ENCODE data around the gene SYNGR3. TPM values are rescaled to one million over a fixed set of nuclear protein-coding genes. Genes with fewer than 3 reads are reported as not detected.
A peak's percentile ranks its signal among the peaks of the same experiment; 100 is the strongest.

SYNGR3 gene
- total RNA-seq, 1 experiment from 2014 or later: 6.6 TPM

DNA sequence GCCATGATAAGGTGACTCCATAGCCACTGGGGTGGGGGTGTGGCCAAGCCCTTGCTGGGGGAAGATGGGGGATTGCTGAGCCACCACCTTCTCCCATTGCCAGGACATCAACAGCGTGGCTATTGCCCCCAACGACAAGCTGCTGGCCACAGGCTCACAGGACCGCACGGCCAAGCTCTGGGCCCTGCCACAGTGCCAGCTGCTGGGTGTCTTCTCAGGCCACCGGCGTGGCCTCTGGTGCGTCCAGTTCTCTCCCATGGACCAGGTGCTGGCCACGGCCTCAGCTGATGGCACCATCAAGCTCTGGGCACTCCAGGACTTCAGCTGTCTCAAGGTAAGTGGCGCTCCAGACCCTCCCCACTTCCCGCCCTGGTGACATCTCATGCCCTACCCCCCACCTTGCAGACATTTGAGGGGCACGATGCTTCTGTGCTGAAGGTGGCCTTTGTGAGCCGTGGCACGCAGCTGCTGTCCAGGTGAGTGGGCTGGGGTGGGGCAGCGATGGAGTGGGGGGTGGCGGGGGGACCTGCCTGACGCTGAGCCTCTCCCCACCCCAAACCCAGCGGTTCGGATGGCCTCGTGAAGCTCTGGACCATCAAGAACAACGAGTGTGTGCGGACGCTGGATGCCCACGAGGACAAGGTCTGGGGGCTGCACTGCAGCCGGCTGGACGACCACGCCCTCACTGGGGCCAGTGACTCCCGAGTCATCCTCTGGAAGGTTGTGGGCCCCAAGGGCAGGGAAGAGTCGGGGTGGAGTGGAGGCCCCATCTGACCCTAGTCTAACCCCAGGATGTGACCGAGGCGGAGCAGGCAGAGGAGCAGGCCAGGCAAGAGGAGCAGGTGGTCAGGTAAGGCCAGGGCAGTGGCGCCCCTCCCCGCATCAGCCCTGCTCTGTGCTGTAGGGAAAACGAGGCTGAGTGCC, 12.6 kb upstream of the SYNGR3 start:
- no peak for DNase-seq (ENCODE audit: low read depth)

DNA sequence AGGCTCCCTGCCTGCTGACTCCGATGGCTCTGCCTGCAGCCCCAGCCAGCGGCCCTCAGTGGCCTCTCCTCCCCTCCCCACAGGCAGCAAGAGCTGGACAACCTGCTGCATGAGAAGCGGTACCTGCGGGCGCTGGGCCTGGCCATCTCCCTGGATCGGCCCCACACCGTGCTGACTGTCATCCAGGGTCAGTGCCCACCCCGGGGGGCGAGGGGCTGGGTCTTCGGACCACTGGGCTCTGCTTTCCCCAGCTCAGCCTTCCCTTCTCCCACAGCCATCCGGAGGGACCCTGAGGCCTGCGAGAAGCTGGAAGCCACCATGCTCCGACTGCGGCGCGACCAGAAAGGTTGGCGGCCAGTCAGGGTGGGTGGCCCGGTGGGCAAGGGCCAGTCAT, 11.9 kb upstream of the SYNGR3 start:
- no peak for DNase-seq (ENCODE audit: low read depth)

- no peak for DNase-seq (ENCODE audit: low read depth)
Measured at GRCh38 chr16:1978476-1979120, 11.2 kb upstream of the SYNGR3 start.

GRCh38 chr16:1979271-1980029, 10.3 kb upstream of the SYNGR3 start:
- no peak for DNase-seq (ENCODE audit: low read depth)

- DNase-seq (ENCODE audit: low read depth): no peak
Measured at GRCh38 chr16:1980030-1980769, 9.6 kb upstream of the SYNGR3 start.

DNA sequence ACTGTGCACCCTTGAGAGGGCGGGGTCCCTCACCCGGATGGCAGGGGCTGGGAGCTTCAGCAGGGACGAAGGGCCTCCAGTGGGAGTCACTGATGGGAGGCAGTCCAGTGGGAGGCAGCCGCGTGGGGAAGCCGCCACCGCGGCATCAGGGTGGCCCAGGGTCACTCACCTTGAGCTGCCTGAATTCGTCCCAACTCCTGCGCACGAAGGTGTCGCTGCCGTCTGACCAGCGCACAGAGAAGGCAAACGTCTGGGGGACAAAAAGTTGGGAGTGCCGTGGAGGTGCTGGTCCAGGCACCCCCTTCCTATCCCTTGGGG, 9.0 kb upstream of the SYNGR3 start:
- no peak for DNase-seq (ENCODE audit: low read depth)

DNA sequence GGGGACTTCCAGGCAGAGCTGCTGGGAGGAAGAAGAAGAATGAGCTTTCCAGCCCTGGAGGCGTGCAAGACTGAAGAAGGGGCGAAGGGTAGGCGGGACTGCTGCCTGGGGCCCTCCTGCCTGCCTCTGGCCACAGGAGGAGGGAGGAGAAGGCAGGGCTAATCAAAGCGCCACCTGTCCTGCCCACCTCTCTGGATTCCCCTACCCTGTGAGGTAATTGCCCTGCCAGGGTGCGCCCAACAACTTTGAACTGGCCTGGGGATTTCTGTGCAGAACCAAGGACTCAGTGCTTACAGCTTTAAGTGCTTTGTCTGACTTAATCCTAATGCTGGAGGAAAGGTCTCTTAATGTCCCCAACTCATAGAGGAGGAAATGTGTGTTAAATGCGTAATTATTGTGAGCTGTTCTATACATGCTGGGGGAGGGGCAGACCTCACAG, 8.4 kb upstream of the SYNGR3 start, which contains the start of gene NOXO1:
Gene NOXO1, minus strand, starts transcription at position 72 of the 439 bp plus-strand sequence. CDS start 290 bp downstream, outside the sequence.
- DNase-seq (ENCODE audit: low read depth): no peak

DNA sequence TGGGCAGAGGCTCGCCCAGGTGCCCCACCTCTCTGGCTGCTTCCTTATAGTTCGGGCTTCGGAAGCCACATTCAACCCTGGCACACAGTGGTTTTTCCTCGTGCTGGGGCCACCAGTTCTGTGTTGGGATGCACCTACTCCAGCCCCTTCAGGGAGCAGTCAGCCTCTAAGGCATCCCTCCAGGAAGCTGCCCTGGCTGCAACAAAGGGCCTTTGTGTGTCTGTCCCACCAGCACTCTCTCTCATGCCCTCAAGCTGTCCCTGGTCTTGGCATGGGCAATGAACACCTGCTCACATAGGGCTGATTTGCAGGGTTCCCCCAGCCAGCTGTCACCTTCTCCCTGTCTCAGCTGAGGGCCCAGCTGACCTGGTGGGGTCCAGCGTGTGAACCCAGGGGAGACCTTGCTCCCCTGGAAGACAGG, 7.7 kb upstream of the SYNGR3 start:
- peak; percentile 49 for DNase-seq (ENCODE audit: low read depth)

DNA sequence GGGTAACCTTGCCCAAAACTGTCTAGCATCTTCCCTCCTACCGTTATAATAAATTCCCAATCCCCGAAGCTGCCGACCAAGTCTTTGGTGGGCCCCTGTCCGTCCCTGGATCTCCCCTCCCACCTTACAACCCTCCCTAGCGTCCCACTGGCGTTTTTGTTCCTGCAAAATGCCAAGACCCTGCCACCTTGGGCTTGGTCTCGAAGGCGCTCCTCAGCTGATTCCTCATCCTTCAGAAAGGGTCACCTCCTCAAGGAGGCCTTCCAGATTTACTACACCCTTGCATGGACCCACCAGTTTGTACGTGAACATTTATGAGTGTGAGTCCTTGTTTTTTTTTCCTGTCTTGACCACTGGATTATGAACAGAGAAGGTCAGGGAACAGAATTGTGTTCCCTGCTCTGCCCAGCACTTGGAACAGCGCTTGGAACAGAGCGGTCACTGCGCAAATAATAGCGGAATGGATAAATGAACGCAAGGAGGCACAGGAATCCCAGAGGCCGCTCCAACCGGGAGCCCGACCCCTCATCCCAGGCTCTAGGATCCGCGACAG, 6.7 kb upstream of the SYNGR3 start:
- DNase-seq (ENCODE audit: low read depth): no peak

GRCh38 chr16:1983544-1984346, 6.0 kb upstream of the SYNGR3 start, which contains the start of gene GFER:
GFER (plus strand) TSS chr16:1984193; CDS start chr16:1984219, 26 bp downstream.
- peak; percentile 84 for DNase-seq (ENCODE audit: low read depth)

DNA sequence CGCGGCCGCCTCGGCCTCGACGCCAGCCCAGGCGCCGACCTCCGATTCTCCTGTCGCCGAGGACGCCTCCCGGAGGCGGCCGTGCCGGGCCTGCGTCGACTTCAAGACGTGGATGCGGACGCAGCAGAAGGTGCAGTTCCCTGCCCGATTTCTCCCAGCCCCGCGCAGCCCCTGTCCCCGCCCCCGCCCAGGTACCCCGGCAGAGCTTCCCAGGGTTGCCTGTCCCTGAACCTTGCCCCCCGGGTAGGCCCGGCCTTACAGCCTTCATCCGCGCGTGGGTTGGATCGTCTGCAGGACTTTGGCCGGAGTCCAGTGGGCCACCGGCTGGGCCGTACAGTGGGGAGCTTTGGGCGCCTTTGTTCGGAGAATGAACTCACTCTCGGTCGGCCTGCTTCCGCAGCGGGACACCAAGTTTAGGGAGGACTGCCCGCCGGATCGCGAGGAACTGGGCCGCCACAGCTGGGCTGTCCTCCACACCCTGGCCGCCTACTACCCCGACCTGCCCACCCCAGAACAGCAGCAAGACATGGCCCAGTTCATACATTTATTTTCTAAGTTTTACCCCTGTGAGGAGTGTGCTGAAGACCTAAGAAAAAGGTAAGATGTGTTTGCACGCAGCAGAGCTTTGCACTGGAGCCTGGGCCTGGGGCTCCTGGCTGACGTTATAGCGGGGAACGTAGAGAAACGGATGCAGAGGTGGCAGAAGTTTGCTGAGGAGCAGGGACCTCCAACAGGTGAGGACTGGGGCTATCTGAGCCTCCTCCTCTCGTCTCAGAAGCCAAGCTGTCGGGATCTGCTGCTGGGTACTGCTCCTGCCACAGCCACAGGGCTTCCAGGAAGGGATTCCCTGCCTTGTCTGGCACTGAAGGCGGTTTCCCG, 5.2 kb upstream of the SYNGR3 start:
- peak; percentile 26 for DNase-seq (ENCODE audit: low read depth)

- DNase-seq (ENCODE audit: low read depth): no peak
Measured at GRCh38 chr16:1985466-1986150, 4.2 kb upstream of the SYNGR3 start.

DNA sequence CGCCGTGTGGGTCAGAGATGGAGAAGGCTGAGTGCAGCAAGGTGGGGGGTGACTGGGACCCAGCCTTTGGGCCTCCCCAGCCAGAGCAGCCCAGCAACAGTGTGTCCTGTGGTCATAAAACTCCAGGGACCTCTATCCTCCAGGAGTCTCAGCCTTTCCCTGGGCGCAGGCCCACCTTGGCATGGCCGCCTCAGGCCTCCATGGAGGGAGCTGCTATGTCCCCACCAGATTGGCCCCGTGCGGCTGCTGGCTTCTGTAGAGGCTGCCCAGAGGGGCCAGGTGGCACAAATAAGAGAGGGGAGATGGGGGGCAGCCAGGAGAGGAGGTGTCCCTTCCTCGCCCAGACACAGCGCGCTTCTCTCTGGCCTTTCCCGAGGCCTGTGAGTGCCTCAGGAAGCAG, 2.6 kb upstream of the SYNGR3 start:
- DNase-seq (ENCODE audit: low read depth): no peak

- no peak for DNase-seq (ENCODE audit: low read depth)
Measured at GRCh38 chr16:1990101-1990350, 256 bp downstream of the SYNGR3 start.

DNA sequence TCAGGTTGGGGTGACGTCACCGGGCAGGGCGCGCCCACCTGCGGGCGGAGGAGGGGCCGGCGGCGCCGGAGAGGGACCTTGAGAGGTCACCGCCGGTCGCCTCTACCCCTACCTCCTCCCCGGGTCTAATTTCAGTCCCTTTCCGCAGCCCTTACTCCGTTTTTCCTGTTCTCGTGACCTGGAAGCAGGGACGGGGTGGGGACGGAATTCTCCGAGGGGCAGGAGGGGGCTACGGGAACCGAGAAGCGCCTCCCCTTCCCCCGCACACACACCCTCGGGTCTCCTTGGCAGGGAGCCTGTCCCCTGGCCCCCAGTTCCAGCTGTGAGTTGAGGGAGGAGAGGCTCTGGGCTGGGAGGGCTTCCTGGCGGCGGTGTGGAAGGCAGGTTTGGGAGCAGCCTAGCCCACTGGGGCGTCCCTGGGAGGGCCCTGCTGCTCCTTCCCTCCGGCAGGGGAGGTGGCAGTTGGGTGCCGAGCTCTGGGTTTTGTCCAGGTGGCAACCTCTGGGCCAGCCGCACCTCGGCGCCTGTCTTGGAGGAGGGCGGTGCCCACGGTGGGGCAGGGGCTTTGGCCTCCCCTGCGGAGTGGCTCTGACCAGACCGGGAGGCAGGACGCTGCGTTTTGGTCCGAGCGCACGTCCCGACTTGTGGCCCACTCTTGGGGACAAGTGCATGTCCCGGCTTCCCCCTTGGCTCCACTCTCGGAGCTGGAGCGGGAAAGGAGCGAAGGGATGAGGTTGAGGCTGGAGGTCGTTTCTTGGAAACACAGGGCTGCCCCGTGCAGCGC, 773 bp downstream of the SYNGR3 start:
- DNase-seq (ENCODE audit: low read depth): no peak

- DNase-seq (ENCODE audit: low read depth): no peak
Measured at GRCh38 chr16:1991135-1991551, 1.4 kb downstream of the SYNGR3 start.

DNA sequence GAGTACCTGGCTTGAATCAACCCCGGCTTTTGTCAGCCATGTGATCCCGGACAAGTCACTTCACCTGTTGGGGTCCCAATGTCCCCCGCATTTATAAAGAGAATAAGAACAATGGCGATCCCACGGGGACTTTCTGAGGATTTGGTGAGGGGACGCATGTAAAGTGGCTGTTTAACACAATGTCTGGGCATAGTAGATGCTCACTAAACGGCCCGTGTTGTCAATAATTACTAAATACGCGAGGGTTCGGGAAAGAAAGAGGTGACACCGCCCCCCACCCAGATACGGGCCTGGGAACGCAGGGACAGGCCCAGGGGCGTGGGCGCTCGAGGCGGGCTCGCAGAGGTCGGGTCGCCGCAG, 1.8 kb downstream of the SYNGR3 start:
- no peak for DNase-seq (ENCODE audit: low read depth)
